OCI-LY7 (cell line): ENCODE data around the gene CXCL9. TPM values are rescaled to one million over a fixed set of nuclear protein-coding genes. Genes with fewer than 3 reads are reported as not detected.
"Not testable (repeated sequence)": the region's sequence is repeated elsewhere in the genome, so short reads cannot be mapped to it uniquely, and the experiment has no call there.

ENCODE experiments used
- BruUV-seq: library from RNA; stranded (reverse); fragments of 400-500 nt; replicated peaks from 2 replicates; lab custom pipeline; 2021; lab: Mats Ljungman, UMichigan
- CTCF ChIA-PET: fragments of 300-600 bp; sonication (Branson Sonifier 250); formaldehyde crosslinking; loops from one replicate; lab custom pipeline; 2022; ENCODE audit warnings: antibody characterized with exemption; ENCODE audit not compliant: unreplicated experiment; lab: Charles Lee
- POLR2A ChIA-PET: fragments of 300-600 bp; sonication (Branson Sonifier 250); formaldehyde crosslinking; loops from one replicate; lab custom pipeline; 2022; ENCODE audit warnings: antibody characterized with exemption; lab: Charles Lee
- DNase-seq: peaks from one replicate; pipeline ENCODE4 v3.0.0-alpha.2; 2015; ENCODE audit warnings: low spot score
- H2AFZ ChIP-seq: fragments of 200-600 bp; sonication (generic), shearing (Covaris generic); 2 replicates; pipeline ENCODE4 v1.6.1; 2014; ENCODE audit warnings: mild to moderate bottlenecking, antibody characterized with exemption, low read length, moderate library complexity
- H3K27ac ChIP-seq: fragments of 200-600 bp; sonication (generic); 2 replicates; pipeline ENCODE4 v1.5.1; 2014; ENCODE audit warnings: mixed run types, low read depth, mild to moderate bottlenecking, moderate library complexity, low read length, inconsistent platforms; ENCODE audit not compliant: poor library complexity, severe bottlenecking
- H3K36me3 ChIP-seq: fragments of 200-600 bp; sonication (generic); 2 replicates; pipeline ENCODE4 v1.6.1; 2014; ENCODE audit warnings: mild to moderate bottlenecking, antibody characterized with exemption, low read length, moderate library complexity, mixed read lengths; ENCODE audit not compliant: insufficient read depth
- H3K4me1 ChIP-seq: fragments of 200-600 bp; sonication (generic); 2 replicates; pipeline ENCODE4 v1.5.1; 2014; ENCODE audit warnings: mild to moderate bottlenecking, low read length; ENCODE audit not compliant: insufficient read depth, poor library complexity, severe bottlenecking
- H3K4me2 ChIP-seq: fragments of 200-600 bp; sonication (generic); 2 replicates; pipeline ENCODE4 v1.6.1; 2014; ENCODE audit warnings: mild to moderate bottlenecking, low read length
- H3K4me3 ChIP-seq: fragments of 200-600 bp; sonication (generic); 2 replicates; pipeline ENCODE4 v1.5.1; 2014; ENCODE audit warnings: mild to moderate bottlenecking, low read depth, low read length; ENCODE audit not compliant: poor library complexity, severe bottlenecking
- H3K79me2 ChIP-seq: fragments of 200-600 bp; sonication (generic); 2 replicates; pipeline ENCODE4 v1.6.1; 2016; ENCODE audit warnings: low read depth, mild to moderate bottlenecking, low read length, moderate library complexity, mixed read lengths; ENCODE audit not compliant: insufficient read depth
- H3K9me2 ChIP-seq: fragments of 200-600 bp; sonication (generic); 2 replicates; pipeline ENCODE4 v1.6.1; 2016; ENCODE audit warnings: mild to moderate bottlenecking, low read length, mixed read lengths; ENCODE audit not compliant: insufficient read depth
- H3K9me3 ChIP-seq: fragments of 200-600 bp; sonication (generic); 2 replicates; pipeline ENCODE4 v1.6.1; 2014; ENCODE audit warnings: mild to moderate bottlenecking, mixed run types, low read length, mixed read lengths
- H4K20me1 ChIP-seq: fragments of 200-600 bp; sonication (generic); 2 replicates; pipeline ENCODE4 v1.6.1; 2014; ENCODE audit warnings: mild to moderate bottlenecking, antibody characterized with exemption, low read length, moderate library complexity, mixed read lengths; ENCODE audit not compliant: insufficient read depth
- intact Hi-C: fragments of 100-400 bp; cut with micrococcal nuclease; formaldehyde crosslinking; loops from one replicate; pipeline ENCODE4 v1.10.0; 2022; ENCODE audit not compliant: unreplicated experiment
- total RNA-seq, 2 experiments: library from RNA; depleted of rRNA in 1 of 2; stranded (reverse); fragments of >200 nt in 1 of 2; shearing (Covaris generic) in 1 of 2; gene quantifications; 2 replicates each; pipeline ENCODE4 v1.2.3, GENCODE V29; 2014 to 2022
- TF ChIP-seq, protein P1 (sequence below): fragments of 200-600 bp; sonication (generic); conservative IDR thresholded peaks from 2 replicates; pipeline ENCODE4 v1.5.1; 2014; ENCODE audit warnings: mild to moderate bottlenecking, antibody characterized with exemption, low read length, moderate library complexity, mixed read lengths

CXCL9 gene
- total RNA-seq, 2 experiments from 2014 or later = 0.13 TPM; not detected in 1

DNA sequence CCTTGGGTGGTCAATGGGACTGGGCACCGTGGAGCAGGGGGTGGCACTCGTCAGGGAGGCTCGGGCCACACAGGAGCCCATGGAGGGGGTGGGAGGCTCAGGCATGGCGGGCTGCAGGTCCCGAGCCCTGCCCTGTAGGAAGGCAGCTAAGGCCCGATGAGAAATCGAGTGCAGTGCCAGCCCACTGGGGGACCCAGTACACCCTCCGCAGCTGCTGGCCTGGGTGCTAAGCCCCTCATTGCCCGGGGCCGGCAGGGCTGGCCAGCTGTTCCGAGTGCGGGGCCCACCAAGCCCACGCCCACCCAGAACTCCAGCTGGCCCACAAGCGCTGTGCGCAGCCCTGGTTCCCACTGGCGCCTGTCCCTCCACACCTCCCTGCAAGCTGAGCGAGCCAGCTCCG is 36.0 kb upstream of the CXCL9 start:
- H3K4me3 ChIP-seq, CTCF ChIA-PET, BruUV-seq, H3K4me1 ChIP-seq, H3K36me3 ChIP-seq, H3K79me2 ChIP-seq, H3K27ac ChIP-seq, H3K4me2 ChIP-seq, H4K20me1 ChIP-seq, H3K9me3 ChIP-seq, H3K9me2 ChIP-seq, intact Hi-C loops, H2AFZ ChIP-seq, DNase-seq: not testable (repeated sequence)
- POLR2A ChIA-PET = interaction anchor here (1.1 kb wide), 1 partner anchor 19 kb away, joined by 3 read pairs; no protein-coding TSS in a partner anchor

DNA sequence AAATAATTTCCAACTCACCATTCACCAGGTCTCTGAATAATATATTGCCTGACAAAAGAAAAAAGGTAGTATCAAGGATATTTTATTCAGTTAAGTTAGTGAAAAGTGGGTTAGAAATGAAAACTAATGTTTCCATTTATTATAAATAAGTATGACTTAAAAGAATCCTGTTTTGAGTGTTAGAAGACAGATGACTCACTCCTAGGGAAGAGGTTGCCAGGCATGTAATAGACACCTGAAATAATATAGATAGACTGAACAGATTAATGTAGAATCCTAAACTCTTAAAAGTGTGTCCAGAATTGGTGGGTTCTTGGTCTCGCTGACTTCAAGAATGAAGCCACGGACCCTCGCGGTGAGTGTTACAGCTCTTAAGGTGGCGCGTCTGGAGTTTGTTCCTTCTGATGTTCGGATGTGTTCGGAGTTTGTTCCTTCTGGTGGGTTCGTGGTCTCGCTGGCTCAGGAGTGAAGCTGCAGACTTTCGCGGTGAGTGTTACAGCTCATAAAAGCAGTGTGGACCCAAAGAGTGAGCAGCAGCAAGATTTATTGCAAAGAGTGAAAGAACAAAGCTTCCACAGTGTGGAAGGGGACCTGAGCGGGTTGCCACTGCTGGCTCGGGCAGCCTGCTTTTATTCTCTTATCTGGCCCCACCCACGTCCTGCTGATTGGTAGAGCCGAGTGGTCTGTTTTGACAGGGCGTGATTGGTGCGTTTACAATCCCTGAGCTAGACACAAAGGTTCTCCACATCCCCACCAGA is 35.1 kb upstream of the CXCL9 start:
- DNase-seq, BruUV-seq, H3K27ac ChIP-seq, H3K4me2 ChIP-seq, CTCF ChIA-PET, H3K4me1 ChIP-seq, H4K20me1 ChIP-seq, intact Hi-C loops, H3K9me2 ChIP-seq, H2AFZ ChIP-seq, H3K9me3 ChIP-seq, H3K4me3 ChIP-seq, H3K36me3 ChIP-seq, H3K79me2 ChIP-seq: not testable (repeated sequence)
- POLR2A ChIA-PET = interaction anchor here (1.1 kb wide), 1 partner anchor 16 kb away, joined by 3 read pairs; no protein-coding TSS in a partner anchor

DNA sequence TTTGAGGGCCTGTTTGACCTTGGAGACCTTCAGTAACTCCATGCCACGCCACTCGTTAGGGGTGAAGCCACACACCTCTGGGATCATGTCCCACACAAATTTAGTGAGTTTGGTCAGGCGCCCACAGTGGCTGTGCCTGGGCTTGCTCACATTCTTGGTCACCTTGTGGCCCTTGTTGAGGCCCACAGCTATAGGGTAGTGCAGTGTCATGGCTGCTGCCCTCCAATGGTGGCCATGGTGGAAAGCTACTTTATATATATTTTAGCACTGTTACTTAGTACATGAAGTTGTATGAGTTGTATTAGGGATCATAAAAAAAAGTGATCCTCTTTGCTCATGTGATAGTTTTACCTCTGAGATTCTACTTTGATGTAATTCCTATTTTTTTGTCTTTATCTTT is 29.5 kb upstream of the CXCL9 start:
- H4K20me1 ChIP-seq = no peaks in the 10 kb centered on the region
- H3K4me3 ChIP-seq = no peak overlapping the region
- H2AFZ ChIP-seq = no peak overlapping the region
- H3K9me3 ChIP-seq = no peaks in the 10 kb centered on the region
- no peaks in the 10 kb centered on the region for H3K4me1 ChIP-seq
- CTCF ChIA-PET = no interaction called here
- no TSS peak for BruUV-seq
- H3K4me2 ChIP-seq = no peak overlapping the region
- no peak overlapping the region for H3K27ac ChIP-seq
- intact Hi-C loops = no loop called here
- no peaks in the 10 kb centered on the region for H3K36me3 ChIP-seq
- no peaks in the 10 kb centered on the region for H3K9me2 ChIP-seq
- POLR2A ChIA-PET = interaction anchor here (0.7 to 2.0 kb wide), 5 partner anchors 10 to 40 kb away, joined by 3 to 7 read pairs (median 5); no protein-coding TSS in a partner anchor
- DNase-seq = no peak
- TF ChIP-seq, protein P1, sequence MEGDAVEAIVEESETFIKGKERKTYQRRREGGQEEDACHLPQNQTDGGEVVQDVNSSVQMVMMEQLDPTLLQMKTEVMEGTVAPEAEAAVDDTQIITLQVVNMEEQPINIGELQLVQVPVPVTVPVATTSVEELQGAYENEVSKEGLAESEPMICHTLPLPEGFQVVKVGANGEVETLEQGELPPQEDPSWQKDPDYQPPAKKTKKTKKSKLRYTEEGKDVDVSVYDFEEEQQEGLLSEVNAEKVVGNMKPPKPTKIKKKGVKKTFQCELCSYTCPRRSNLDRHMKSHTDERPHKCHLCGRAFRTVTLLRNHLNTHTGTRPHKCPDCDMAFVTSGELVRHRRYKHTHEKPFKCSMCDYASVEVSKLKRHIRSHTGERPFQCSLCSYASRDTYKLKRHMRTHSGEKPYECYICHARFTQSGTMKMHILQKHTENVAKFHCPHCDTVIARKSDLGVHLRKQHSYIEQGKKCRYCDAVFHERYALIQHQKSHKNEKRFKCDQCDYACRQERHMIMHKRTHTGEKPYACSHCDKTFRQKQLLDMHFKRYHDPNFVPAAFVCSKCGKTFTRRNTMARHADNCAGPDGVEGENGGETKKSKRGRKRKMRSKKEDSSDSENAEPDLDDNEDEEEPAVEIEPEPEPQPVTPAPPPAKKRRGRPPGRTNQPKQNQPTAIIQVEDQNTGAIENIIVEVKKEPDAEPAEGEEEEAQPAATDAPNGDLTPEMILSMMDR = no peak
- H3K79me2 ChIP-seq = no peaks in the 10 kb centered on the region
